Brain pericyte (primary cell): ENCODE data around the gene CDON.

ENCODE experiments used
- DNase-seq: peaks from one replicate; pipeline ENCODE4 v3.0.0-alpha.2; 2012; ENCODE audit warnings: low read depth, low spot score

CDON gene

GRCh38 chr11:126082251-126083109, 19.8 kb upstream of the CDON start:
- no peak for DNase-seq

GRCh38 chr11:126081915-126082250, 19.2 kb upstream of the CDON start:
- no peak for DNase-seq

- no peak for DNase-seq
These were observed 17.7 kb upstream of the CDON start for GRCh38 chr11:126080161-126080941.

GRCh38 chr11:126079621-126080124, 17.0 kb upstream of the CDON start:
- no peak for DNase-seq

GRCh38 chr11:126076641-126077040, 14.0 kb upstream of the CDON start:
- DNase-seq, result no peak

- DNase-seq, result no peak
These were observed 10.3 kb upstream of the CDON start for GRCh38 chr11:126072801-126073594.

DNA sequence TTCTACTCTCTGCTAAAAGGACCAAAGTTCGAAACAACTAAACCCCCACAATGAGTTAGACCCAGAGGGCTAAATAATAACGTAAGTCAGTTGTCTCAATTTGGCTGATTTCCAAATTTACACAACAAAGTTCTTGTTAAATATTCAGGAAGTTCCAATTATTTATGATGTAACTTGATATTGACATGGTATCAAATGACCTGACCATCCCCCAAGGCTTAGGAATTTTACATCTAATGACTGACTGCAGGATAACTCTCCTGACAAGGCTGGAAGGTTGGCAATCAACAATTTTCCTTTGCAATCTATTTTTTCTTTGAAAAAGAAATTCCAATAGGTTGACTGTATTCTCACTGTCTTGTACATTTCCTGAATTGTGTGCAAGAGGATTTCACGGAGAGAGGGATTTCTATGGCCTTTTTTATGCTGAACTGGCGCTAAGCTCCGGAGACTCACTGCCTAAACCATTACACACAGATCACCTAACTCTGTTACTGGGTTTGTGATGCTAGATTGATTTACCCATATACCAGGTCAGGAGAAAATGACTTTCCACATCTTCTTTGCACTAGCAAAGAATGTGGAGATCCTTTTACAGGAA, 9.6 kb upstream of the CDON start:
- no peak for DNase-seq

- no peak for DNase-seq
These were observed 814 bp upstream of the CDON start for GRCh38 chr11:126063507-126063852.

DNA sequence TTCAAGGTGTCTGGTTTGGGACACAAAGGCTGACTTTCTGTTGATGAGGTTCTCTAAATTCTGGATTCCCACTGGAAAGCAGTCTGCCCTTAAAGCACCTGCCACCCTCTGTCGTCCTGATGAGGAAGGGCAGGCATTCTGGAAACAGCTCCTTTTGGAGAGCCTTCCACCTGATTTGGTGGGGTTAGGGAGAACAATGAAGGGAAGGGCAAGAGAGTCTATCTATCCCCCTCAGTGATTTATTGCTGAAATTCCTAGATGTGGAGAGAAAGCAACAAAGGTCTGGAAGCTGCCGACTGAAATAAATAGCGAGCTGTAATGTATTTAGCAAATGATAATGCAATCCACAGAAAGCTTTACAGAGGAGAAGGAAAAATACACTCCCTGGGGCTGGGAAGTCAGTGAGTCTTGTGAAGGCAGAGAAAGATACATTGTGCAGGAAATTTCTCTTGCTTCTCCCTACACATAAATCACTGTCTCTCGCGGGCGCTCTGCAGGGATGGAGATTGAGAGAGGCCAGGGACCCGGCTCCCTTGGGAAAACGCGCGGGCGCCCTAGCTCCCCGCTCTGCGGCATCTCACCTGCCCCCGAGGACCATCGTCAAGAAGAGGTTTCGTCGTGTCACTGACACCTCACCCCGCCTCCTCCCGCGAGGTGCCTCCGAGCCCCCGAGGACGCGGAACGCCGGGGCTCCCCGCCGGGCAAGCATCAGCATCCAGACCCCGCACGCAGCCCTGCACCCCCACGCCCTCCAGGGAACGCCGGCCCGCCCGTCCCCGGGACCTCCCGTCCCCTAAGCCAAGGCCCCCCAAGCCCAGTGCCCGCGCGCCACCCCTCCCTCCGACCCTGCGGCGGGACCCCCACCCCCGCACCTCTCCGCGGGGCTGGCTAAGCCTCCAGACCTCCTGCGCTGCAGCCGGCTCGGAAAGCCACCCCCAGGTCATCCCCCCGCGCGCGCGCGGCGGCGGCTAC, 673 bp downstream of the CDON start:
- no peak for DNase-seq

DNA sequence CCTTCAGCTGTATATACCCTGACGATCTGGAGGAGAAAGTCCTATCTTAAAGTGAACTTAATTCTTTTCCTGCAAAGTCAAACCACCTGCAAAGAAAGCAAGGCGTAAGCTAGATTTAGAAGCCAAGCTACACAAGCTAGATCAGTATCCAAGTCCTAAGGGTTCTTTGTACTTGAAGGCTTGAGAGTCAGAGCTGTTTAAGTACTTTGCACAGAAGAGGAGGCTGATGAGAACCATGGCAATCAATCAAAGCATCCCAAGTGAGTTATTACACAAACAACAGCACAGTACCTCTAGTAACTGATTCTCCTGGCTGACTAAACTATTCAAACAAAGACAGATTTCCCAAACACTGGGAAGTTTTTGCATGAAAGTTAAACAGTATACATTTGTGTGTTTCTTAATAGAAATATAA, 1.9 kb downstream of the CDON start:
- no peak for DNase-seq

- DNase-seq, result no peak
These were observed 3.4 kb downstream of the CDON start for GRCh38 chr11:126059238-126059781.

GRCh38 chr11:126058105-126058874, 4.4 kb downstream of the CDON start:
- DNase-seq, result no peak

- no peak for DNase-seq
These were observed 7.8 kb downstream of the CDON start for GRCh38 chr11:126054882-126055281.

DNA sequence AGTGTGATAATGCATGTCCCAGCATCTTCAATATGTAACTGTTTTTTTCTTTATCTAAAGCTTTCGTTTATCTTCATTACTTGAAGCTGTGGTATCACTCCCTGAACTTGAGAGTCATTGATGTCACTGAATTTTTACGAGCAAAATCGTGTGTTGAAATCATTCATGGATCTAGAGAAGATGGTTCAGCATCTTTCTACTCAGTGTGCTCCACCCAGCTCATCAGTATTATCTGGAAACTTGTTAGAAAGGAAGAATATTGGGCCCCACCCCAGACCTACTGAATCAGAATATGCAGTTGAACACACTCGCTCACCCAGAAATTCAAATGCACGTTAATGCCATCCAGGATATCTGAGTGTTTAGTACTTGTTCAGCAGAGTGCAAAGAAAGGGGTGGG, 8.3 kb downstream of the CDON start:
- no peak for DNase-seq

GRCh38 chr11:126053415-126054286, 9.0 kb downstream of the CDON start:
- no peak for DNase-seq

DNA sequence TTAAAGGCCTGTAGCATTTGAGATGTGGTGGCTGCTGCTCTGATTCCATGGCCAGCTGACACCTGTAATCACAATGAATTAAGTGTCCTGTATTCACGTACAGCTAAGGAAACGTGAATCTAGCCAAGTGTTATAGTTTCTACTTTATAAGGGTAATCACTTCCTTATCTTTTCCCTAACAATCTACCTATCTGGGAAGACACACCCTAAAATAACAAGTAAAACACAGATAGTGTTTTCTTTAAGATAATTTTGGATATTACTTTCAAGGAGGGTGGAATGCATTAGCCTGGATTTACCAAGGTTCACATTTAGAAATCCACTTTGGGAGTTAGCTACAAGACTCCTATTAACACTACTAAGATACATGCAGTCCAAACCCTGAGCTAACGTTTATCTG, 11.5 kb downstream of the CDON start:
- DNase-seq, result no peak

DNA sequence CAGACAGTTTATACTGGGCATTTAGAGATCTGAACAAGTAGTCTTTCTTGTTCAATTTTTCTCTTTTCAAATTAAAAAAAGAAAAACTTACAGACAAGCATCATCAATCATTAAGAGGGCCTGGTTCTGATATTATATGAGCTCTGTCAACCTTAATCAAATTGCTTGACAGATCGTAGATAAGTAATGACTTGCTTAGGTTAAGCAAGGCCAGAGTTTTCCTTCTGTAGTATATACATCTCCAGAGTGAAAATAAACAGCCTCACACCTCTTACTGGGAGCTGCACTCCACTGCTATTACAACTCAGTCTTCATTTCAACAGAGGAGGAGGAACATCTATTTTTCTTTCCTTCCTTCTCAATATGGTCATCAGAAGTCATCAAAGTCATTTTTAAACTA, 13.5 kb downstream of the CDON start:
- DNase-seq, result no peak

DNA sequence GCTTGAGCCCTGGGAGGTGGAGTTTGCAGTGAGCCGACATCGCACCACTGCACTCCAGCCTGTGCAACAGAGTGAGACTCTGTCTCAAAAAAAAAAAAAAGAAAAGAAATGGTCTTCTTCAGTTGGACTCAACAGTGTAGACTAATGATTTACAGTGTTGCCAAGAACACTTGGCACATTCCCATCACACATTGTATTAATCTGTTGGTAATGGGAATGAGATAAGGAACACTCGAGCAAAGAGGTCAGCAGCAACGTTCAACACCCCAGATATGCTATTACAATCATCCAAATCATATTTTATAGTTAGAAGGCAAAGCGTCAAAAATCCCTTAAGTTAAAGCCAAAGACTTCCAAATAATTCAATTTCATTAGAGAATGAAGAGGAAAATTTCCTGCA, 14.5 kb downstream of the CDON start:
- DNase-seq, result no peak
